Right ventricle myocardium superior (tissue), 1 donor: ENCODE results near the gene MAP3K6. TPM values are rescaled to one million over a fixed set of nuclear protein-coding genes. Genes with fewer than 3 reads are reported as not detected.

Experiments used
- ATAC-seq: fragments of 200-7000 bp; cut with Tn5 transposase; one replicate; pipeline ENCODE4 v1.9.1; 2020; ENCODE audit warnings: mild to moderate bottlenecking; ENCODE audit not compliant: poor library complexity
- DNase-seq: peaks from one replicate; pipeline ENCODE4 v3.0.0-alpha.2; 2020
- intact Hi-C: fragments of 100-400 bp; cut with DNase I; formaldehyde crosslinking; loops from one replicate; pipeline ENCODE4 v1.11.2; 2022
- total RNA-seq: library from RNA; stranded (reverse); fragmentation: NEBNext Ultra II Directional; extraction: Animal tissue kit (Norgen Biotek cat#: 25700); gene quantifications from one replicate; pipeline ENCODE4 v1.2.1, GENCODE V29; 2021
- donor health status: DM: no; HTN: yes; CAD: no; lungs with severe emphysema.

The MAP3K6 gene
- total RNA-seq, 1 donor from 2014 or later = 41.0 TPM

DNA sequence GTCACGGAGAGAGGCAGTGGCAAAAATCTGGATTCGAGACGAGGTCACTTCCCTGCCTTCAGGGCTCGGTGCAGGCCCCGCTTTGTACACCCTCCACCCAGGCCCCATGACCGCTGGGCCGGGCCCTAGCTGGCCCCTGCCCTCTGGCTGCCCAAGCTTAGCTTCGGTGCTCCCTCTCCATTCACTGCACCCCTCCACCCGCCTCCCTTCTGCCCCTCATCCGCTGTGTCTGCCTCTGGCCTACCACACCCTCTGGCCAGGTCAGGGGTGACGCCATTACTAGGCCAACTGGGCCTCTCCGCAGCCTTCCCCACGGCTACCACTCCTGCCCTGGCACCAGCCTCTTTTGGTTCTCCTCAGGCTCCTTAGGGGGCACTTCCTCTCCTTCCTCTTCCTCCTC is 16.9 kb upstream of the MAP3K6 start:
- DNase-seq (no peak), ATAC-seq (no peak)
- intact Hi-C loops = no loop called here

DNA sequence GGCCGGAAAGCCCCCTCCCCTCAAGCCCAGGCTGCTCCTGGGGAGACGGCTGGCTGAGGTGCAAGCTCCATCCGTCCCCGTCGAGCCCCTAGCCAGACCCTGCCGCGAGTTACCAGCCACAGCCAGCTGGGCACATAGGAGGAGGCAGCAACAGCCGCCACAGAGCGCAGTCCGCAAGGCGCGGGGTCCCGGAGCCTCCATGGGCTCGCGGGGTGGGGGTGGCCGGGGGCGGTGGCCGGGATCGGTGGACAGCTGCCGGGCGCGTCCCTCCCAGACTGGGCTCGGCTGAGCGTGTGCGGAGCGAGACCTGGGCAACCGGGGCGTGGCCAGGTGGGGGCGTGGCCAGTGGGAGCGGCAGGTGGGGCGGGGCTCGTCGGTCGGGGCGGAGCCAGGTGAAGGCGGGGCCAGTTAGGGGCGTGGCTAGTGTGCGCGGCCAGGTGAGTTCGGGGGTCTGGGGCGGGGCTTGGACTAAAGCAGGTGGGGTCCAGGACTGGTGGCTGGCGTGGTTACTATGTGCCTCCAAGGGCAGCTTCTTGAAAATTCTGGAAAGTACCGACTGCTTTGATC is 16.4 kb upstream of the MAP3K6 start, which contains the start of gene CD164L2:
Gene CD164L2, minus strand, starts transcription at position 295 of the 567 bp plus-strand sequence. Its CDS starts 94 bp downstream, at position 201.
- ATAC-seq = no peak
- intact Hi-C loops = no loop called here
- DNase-seq = no peak

DNA sequence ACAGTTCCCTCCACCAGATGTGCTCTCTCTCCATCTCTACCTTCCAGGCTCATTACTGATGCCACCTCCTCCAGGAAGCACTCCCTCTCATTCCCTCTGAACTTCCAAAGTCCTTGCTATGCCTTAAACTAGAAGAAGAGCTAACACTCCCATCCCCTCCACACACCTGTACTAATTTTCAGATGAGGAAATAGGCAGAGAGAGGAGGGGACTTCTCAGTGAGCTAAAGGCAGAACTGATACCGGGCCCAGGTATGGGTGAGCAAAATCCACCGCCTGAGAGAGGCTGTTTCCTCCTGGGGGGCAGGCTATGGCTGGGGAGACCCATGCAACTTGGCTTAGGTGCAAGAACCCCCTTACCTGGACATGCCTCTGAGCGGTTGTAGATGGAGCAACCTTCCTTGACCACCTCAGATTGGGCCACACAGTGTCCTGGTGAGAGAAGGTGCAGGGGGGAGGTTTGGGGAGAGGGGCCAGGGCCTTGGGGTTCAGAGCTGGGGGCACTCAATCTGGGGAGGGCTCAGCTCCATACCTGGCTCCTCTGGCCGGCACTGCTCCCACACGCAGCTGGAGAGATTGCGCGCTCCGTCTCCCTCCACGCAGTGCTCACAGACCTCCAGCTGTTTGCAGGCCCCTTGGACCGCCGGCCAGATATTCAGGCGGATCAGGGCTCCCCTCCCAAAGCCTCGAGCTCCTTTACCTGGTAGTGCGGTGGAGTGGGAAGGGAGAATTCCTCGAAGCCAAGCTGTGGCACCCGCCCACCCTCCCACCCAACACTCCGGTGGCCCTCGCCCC is 15.4 kb upstream of the MAP3K6 start:
- DNase-seq (no peak), ATAC-seq (no peak)
- intact Hi-C loops = no loop called here

DNA sequence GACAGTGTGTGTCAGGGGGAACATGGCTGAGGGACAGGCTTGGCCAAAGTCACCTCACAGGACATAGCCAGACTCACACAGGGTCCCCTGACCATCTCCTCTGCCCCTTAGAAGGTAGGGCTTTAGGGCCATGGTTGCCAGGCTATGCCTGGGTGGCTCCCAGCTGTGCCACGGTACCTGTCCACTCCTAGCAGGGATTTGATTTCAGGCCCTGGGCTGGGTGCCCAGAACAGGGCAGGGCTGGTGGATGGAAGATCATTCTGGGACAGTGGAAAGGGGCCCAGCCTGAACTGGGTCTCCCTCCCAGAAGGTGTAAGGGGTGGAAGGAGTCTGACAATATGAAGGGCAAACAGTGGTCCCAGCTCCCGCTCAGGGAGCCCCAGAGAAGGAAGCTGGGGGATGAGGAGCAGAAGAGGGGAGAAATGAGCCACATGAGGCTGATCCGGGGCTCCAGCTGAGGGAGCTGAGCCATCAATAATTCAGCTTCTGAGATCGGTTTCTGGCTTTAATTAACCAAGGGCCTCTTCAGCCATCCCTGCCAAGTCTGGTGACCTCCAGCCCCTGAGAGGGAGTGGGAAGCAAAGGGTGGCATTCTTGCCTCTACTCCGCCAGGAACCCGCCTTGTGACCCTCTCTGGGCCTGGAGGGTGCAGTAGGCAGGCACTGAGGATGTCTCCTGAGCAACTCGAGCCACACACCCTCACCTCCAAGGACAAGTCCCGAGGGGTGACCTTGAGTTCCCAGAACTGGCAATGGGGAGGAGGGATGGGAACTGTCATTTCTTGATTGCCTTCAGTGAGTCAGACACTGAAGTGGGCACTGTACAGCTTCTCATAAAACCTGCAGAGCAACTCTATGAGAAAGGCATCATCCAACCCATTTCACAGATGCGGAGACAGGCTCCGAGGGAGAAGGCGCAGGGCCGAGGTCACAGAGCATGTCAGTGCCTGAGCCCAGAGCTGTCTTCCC is 14.3 kb upstream of the MAP3K6 start:
- DNase-seq = no peak
- ATAC-seq = peak; percentile 25
- intact Hi-C loops = no loop called here

- DNase-seq = no peak
- intact Hi-C loops = no loop called here
- no peak for ATAC-seq
Observed at GRCh38 chr1:27380224-27380623, 13.5 kb upstream of the MAP3K6 start.

- intact Hi-C loops = no loop called here
- ATAC-seq = no peak
- no peak for DNase-seq
Observed at GRCh38 chr1:27379564-27380122, 12.9 kb upstream of the MAP3K6 start.

GRCh38 chr1:27377760-27378495 is 11.2 kb upstream of the MAP3K6 start:
- intact Hi-C loops = no loop called here
- ATAC-seq (no peak), DNase-seq (no peak)

GRCh38 chr1:27374362-27375086 is 7.8 kb upstream of the MAP3K6 start, which contains the start of gene FCN3:
TSS of gene FCN3 (minus strand) at chr1:27374824. CDS start at chr1:27374818, 6 bp downstream.
- intact Hi-C loops = no loop called here
- ATAC-seq = no peak
- DNase-seq = no peak

DNA sequence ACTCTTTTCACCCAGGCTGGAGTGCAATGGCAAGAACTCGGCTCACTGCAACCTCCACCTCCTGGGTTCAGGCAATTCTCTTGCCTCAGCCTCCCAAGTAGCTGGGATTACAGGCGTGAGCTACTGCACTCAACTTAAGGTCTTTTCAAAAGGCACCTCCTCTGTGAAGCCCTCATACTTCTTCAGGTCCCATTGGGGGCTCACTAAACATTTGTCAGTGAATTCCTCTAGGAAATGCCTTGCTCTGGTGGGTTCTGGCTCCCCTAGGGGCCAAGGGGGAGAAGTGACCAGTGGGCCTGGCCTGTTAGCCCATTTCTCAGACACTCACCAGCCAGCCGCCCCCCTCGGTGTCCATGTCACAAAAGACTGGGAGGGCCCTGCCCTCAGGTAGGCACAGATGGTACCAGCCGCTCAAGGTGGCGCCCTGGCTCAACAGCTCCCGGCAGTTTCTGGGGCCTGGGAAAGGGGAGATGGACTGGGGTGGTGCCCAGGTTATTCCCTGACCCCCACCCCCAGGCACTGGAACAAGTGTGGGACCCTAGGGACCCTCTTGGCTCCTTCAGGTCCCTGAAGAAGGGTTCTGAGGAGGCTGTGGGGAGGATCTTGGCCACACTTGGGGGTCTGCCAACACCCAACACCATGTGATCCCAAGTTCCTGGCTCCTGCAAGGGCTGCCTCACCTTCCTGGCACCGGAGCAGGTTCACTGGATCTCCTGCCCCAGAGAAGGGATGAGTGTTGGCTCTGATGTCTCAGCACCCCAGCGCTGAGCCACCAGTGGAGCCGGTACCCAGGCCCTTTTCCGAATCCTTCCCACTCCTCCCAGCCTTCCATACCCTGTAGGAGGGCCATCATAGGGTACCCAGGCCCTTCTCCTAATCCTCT is 6.3 kb upstream of the MAP3K6 start:
- intact Hi-C loops = no loop called here
- no peak for ATAC-seq
- no peak for DNase-seq

DNA sequence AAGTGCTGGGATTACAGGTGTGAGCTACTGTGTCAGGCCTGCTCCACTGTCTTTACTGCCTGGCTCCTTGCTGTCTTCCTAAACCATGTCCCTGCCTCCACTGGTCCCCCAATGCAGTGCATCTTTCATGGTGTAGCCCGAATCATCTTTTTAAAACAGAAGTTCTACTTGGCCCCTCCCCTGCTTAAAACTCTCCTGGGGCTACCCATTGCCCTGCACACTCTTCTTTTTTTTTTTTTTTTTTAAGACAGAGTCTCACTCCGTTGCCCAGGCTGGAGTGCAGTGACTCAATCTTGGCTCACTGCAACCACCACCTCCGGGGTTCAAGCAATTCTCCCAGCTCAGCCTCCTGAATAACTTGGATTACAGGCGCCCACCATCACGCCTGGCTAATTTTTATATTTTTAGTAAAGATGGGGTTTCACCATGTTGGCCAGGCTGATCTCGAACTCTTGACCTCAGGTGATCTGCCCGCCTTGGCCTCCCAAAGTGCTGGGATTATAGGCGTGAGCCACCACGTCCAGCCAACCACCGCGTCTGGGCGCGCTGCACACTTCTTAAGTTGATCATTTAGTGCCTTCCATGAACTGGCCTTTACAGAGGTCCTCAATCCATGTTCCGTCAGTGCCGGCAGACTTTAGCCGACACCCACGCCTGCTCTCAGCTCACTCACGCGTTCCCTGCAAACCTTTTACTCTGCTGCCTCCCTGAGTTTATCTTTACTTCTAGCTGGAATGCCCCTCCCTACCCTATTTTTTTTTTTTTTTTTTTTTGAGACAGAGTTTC is 5.5 kb upstream of the MAP3K6 start:
- ATAC-seq (no peak), DNase-seq (no peak)
- intact Hi-C loops = no loop called here

DNA sequence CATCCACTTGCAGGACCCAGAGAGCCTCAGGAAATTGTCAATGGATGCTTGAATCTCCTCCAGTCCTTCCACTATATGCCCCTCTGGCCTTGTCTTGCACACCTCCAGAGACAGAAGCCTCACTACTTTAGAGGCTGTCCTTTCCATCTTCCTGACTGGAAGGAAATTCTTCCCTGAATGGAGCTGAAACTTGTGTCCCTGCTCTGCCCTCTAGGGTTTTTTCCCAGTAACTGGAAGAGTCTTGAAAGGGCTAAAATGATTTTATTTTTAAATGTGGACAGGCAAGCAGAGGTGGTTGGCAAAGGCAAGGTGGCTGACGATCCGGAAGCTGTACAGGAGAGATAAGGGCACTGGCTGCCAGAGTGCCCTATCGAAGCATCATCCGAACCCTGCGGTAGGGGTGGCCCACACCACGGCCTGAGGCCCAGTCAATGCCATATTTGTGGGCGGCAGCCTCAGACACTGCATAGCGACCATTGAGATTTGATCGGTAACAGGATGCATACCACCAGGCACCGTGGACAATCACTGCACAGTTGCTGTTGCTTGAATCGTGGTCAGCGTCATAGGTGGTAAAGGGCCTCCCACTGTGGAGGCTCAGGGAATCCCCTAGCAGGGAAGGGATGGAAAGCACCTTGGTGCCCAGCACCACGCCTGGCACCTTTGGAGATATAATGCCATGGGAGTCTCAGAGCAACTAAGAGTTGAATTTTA is 2.3 kb upstream of the MAP3K6 start:
- ATAC-seq (no peak), DNase-seq (no peak)
- intact Hi-C loops = no loop called here

DNA sequence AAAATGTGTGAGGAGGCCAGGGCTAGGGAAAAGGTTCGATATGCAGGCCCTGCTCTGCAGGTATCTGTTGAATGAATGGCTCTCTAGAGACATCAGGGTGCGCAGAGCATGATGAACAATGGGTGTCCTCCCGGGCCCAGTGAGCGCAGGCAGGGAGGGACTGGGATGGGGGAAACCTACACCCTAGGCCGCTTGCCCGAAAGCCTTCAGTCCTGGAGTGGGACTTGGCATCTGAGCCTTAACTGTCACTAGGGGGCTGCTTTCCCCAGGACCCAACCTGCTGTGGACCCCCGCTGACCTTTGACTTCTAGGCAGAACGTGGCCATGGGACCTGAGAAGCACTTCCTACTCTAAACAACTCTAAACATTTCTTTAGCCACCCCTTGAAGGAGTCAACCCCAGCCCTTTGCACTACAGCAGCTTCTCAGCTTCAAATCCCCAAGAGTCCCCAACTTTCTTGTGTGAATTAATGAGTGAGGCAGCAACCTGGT is 444 bp upstream of the MAP3K6 start:
- intact Hi-C loops = no loop called here
- DNase-seq (no peak), ATAC-seq (no peak)

- ATAC-seq (peak; percentile 74), DNase-seq (peak; percentile 96)
- intact Hi-C loops = no loop called here
Observed at GRCh38 chr1:27366113-27366410, 699 bp downstream of the MAP3K6 start.

DNA sequence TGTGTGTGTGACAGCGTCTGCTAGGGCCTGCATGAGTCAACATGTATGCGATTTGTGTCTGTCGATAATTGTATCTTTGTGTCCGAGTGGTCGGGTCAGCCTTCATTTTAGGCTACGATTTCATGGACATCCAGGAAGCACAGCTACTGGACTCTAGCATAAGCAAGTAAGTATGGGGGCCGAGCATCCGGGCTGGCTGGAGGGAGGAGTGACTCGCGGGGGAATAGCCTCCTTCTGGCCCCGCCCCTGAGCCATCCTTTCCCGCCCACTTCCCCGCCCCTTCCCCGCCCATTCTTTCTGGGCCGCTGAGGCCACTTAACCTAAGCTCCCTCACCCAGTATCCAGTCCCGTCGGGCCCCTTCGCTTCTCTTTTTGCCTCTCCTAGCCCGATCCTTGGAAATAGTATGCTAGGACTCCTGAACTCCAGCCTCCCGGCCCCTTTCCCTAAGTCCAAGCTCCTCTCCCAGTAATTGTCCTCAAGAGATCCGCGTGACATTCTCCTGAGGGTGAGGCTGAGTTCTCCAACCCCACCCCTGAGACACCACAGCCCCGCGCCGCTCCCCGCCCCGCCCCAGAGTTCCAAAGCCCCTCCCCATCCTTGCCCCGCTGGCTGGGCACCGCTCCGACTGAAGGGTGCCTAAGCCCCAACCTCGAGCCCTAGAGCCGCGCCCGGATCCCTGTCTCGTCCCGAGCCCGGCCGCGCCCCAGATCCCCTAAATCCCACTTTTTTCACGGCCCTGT is 1.2 kb downstream of the MAP3K6 start:
- peak; percentile 93 for DNase-seq
- peak; percentile 82 for ATAC-seq
- intact Hi-C loops = no loop called here
